Sigmoid colon (tissue), 3 donors: ENCODE measurements around the gene FADD.

Experiments used
- POLR2A ChIP-seq, 2 donors: fragments of 450-650 bp; IDR thresholded peaks; one replicate each; pipeline ENCODE4 v1.6.1; 2016; ENCODE audit warnings: antibody characterized with exemption in 2 of 2, mild to moderate bottlenecking in 2 of 2, moderate library complexity in 2 of 2
- TF ChIP-seq, protein P1 (sequence below), 4 experiments: fragments of 450-650 bp in 3 of 4; fragments of 200-600 bp in 1 of 4; IDR thresholded peaks; one replicate each; pipeline ENCODE4 v1.5.1; 2016 to 2019; ENCODE audit warnings: antibody characterized with exemption in 4 of 4, mild to moderate bottlenecking in 3 of 4, moderate library complexity in 2 of 4

DNA sequence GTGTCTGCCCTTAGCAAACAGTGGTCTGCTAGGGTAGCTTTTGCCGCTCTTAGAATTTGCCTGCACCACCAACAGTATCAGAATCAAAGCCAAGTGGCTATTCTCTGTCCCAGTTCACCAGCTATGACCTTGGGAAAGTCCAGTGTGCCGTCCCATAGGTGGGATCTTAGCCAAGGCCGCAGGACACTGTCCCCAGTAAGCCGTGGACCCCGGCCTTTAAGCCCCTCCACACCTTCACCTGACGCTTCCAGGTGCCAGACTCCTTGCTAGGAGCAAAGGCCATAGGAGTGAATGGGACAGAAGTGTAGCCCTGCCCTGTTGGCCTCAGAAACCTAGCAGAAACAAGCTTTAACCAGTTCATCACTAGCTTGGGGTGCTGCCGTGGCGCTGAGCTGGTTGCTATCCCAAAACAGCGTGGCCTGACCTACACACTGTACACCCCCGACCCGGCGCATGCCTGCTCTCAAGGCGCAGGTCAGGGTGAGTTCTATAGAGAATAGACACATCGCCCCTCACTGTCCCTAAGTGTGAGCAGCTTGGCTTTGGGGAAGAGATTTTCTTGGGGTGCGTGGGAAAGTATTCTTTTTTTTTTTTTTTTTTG is 4.5 kb downstream of the FADD start:
- TF ChIP-seq, protein P1, sequence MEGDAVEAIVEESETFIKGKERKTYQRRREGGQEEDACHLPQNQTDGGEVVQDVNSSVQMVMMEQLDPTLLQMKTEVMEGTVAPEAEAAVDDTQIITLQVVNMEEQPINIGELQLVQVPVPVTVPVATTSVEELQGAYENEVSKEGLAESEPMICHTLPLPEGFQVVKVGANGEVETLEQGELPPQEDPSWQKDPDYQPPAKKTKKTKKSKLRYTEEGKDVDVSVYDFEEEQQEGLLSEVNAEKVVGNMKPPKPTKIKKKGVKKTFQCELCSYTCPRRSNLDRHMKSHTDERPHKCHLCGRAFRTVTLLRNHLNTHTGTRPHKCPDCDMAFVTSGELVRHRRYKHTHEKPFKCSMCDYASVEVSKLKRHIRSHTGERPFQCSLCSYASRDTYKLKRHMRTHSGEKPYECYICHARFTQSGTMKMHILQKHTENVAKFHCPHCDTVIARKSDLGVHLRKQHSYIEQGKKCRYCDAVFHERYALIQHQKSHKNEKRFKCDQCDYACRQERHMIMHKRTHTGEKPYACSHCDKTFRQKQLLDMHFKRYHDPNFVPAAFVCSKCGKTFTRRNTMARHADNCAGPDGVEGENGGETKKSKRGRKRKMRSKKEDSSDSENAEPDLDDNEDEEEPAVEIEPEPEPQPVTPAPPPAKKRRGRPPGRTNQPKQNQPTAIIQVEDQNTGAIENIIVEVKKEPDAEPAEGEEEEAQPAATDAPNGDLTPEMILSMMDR (IDR thresholded peaks at IDR 0.05) = no peak
- TF ChIP-seq POLR2A (IDR thresholded peaks at IDR 0.05) = no peak
